ENCODE measurements around the gene SSH3.

The SSH3 gene

GRCh38 chr11:67306769-67307544 is 3.6 kb downstream of the SSH3 start:
- no peak overlapping the region for H2BK120ac ChIP-seq (ENCODE audit: low read depth, low read length)
- WGBS (ENCODE audit: extremely low coverage, insufficient coverage, low lambda C conversion rate), result no CpG with 5 or more reads among the region's 19 CpGs
- no peaks in the 10 kb centered on the region for H3K79me1 ChIP-seq (ENCODE audit: low read length)
- no peak overlapping the region for H2BK5ac ChIP-seq (ENCODE audit: low read length)
- H3K4ac ChIP-seq (ENCODE audit: low read depth, low read length), result no peak overlapping the region
- no peak overlapping the region for H3K23ac ChIP-seq (ENCODE audit: low read length)
- no peak overlapping the region for H4K5ac ChIP-seq (ENCODE audit: low read length)
- H3K4me3 ChIP-seq (ENCODE audit: low read length), result no peak overlapping the region
- DNase-seq, result no peak
- no peak overlapping the region for H3K4me2 ChIP-seq (ENCODE audit: low read length)
- H3K9ac ChIP-seq (ENCODE audit: low read length), result no peak overlapping the region
- H3K79me2 ChIP-seq (ENCODE audit: control insufficient read depth, insufficient read depth, low read length), result no peaks in the 10 kb centered on the region
- peaks cover 7% of the 10 kb centered on the region for H3K4me1 ChIP-seq (ENCODE audit: control insufficient read depth, low read depth, low read length)
- no peak overlapping the region for H2AK5ac ChIP-seq (ENCODE audit: low read length)
- H3K56ac ChIP-seq (ENCODE audit: low read length), result no peak overlapping the region
- no peaks in the 10 kb centered on the region for H3K27me3 ChIP-seq (ENCODE audit: insufficient read depth, low read length, poor library complexity)
- no peak overlapping the region for H2BK15ac ChIP-seq (replicated peaks; ENCODE audit: low read depth)
- H3K18ac ChIP-seq (ENCODE audit: low read length), result no peak overlapping the region
- H3K36me3 ChIP-seq (ENCODE audit: control insufficient read depth, insufficient read depth, low read length), result no peaks in the 10 kb centered on the region
- no peak overlapping the region for H3K27ac ChIP-seq (ENCODE audit: low read depth, low read length)
- H4K8ac ChIP-seq (ENCODE audit: low read depth, low read length), result no peak overlapping the region

DNA sequence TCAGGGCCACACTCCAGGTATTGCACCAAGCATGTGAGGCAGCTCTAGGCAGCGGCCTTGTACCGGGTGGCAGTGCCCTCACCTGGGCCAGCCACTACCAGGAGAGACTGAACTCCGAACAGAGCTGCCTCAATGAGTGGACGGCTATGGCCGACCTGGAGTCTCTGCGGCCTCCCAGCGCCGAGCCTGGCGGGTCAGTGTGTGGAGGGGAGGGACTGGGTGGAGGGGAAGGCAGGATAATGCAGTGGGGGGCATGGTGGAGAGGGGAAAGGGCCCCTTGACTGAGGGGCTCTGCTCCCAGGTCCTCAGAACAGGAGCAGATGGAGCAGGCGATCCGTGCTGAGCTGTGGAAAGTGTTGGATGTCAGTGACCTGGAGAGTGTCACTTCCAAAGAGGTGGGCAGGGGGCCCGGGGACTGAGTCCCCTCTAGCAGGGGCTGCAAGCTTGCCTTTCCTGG is 4.2 kb downstream of the SSH3 start:
- no peak overlapping the region for H3K18ac ChIP-seq (ENCODE audit: low read length)
- H3K9ac ChIP-seq (ENCODE audit: low read length), result no peak overlapping the region
- no peak overlapping the region for H3K4ac ChIP-seq (ENCODE audit: low read depth, low read length)
- no peak overlapping the region for H2AK5ac ChIP-seq (ENCODE audit: low read length)
- no peaks in the 10 kb centered on the region for H3K27me3 ChIP-seq (ENCODE audit: insufficient read depth, low read length, poor library complexity)
- no peak overlapping the region for H3K4me3 ChIP-seq (ENCODE audit: low read length)
- H3K36me3 ChIP-seq (ENCODE audit: control insufficient read depth, insufficient read depth, low read length), result no peaks in the 10 kb centered on the region
- no peak overlapping the region for H3K4me2 ChIP-seq (ENCODE audit: low read length)
- no peak overlapping the region for H2BK5ac ChIP-seq (ENCODE audit: low read length)
- no peak overlapping the region for H3K56ac ChIP-seq (ENCODE audit: low read length)
- H4K8ac ChIP-seq (ENCODE audit: low read depth, low read length), result no peak overlapping the region
- DNase-seq, result no peak
- WGBS (ENCODE audit: extremely low coverage, insufficient coverage, low lambda C conversion rate), result no CpG with 5 or more reads among the region's 12 CpGs
- no peaks in the 10 kb centered on the region for H3K79me1 ChIP-seq (ENCODE audit: low read length)
- H2BK15ac ChIP-seq (replicated peaks; ENCODE audit: low read depth), result no peak overlapping the region
- H4K5ac ChIP-seq (ENCODE audit: low read length), result no peak overlapping the region
- H2BK120ac ChIP-seq (ENCODE audit: low read depth, low read length), result no peak overlapping the region
- H3K79me2 ChIP-seq (ENCODE audit: control insufficient read depth, insufficient read depth, low read length), result no peaks in the 10 kb centered on the region
- H3K27ac ChIP-seq (ENCODE audit: low read depth, low read length), result no peak overlapping the region
- H3K4me1 ChIP-seq (ENCODE audit: control insufficient read depth, low read depth, low read length), result peaks cover 6% of the 10 kb centered on the region
- H3K23ac ChIP-seq (ENCODE audit: low read length), result no peak overlapping the region

DNA sequence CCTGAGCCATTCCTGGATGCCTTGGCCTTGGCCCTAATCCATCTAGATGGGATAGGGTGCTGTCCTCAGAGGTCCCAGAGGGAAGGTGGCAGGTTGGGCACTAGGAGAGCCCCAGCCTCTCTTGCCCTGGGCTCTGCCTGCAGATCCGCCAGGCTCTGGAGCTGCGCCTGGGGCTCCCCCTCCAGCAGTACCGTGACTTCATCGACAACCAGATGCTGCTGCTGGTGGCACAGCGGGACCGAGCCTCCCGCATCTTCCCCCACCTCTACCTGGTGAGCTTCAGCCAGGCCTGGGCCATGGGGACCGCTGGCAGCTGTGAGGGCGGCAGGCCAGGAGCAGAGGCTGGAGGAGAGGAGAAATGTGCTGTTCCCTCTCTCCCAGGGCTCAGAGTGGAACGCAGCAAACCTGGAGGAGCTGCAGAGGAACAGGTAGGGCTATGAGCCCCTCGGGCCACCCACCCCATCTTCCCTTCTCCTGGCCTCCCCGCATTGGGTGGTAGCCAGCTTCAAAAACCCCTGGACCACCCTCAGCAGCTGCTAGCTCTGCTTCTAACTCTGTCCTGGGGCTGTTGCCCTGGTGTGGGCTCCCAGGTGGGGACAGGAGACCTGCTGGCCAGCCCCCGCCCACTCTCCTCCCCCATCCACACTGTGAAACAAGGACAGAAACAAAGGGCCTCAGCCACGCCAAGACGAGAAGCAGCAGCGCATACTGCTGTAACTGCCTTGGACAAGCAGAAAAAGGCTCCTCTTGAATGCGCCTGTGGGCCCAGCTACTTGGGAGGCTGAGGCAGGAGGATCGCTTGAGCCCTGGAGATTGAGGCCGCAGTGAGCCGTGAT is 4.9 kb downstream of the SSH3 start:
- H3K4ac ChIP-seq (ENCODE audit: low read depth, low read length), result no peak overlapping the region
- H3K79me2 ChIP-seq (ENCODE audit: control insufficient read depth, insufficient read depth, low read length), result no peaks in the 10 kb centered on the region
- no peak overlapping the region for H3K4me3 ChIP-seq (ENCODE audit: low read length)
- no peak for DNase-seq
- H3K9ac ChIP-seq (ENCODE audit: low read length), result no peak overlapping the region
- H4K8ac ChIP-seq (ENCODE audit: low read depth, low read length), result no peak overlapping the region
- H2AK5ac ChIP-seq (ENCODE audit: low read length), result no peak overlapping the region
- no peak overlapping the region for H2BK5ac ChIP-seq (ENCODE audit: low read length)
- H3K79me1 ChIP-seq (ENCODE audit: low read length), result no peaks in the 10 kb centered on the region
- no peak overlapping the region for H2BK15ac ChIP-seq (replicated peaks; ENCODE audit: low read depth)
- H3K27ac ChIP-seq (ENCODE audit: low read depth, low read length), result no peak overlapping the region
- no peaks in the 10 kb centered on the region for H3K27me3 ChIP-seq (ENCODE audit: insufficient read depth, low read length, poor library complexity)
- H3K4me2 ChIP-seq (ENCODE audit: low read length), result no peak overlapping the region
- H3K23ac ChIP-seq (ENCODE audit: low read length), result no peak overlapping the region
- no CpG with 5 or more reads among the region's 20 CpGs for WGBS (ENCODE audit: extremely low coverage, insufficient coverage, low lambda C conversion rate)
- H3K18ac ChIP-seq (ENCODE audit: low read length), result no peak overlapping the region
- no peak overlapping the region for H4K5ac ChIP-seq (ENCODE audit: low read length)
- H2BK120ac ChIP-seq (ENCODE audit: low read depth, low read length), result no peak overlapping the region
- no peaks in the 10 kb centered on the region for H3K36me3 ChIP-seq (ENCODE audit: control insufficient read depth, insufficient read depth, low read length)
- peaks cover 6% of the 10 kb centered on the region for H3K4me1 ChIP-seq (ENCODE audit: control insufficient read depth, low read depth, low read length)
- H3K56ac ChIP-seq (ENCODE audit: low read length), result no peak overlapping the region

- WGBS (ENCODE audit: extremely low coverage, insufficient coverage, low lambda C conversion rate), result no CpG with 5 or more reads among the region's 11 CpGs
- no peak overlapping the region for H3K18ac ChIP-seq (ENCODE audit: low read length)
- H2BK5ac ChIP-seq (ENCODE audit: low read length), result no peak overlapping the region
- DNase-seq, result no peak
- H3K23ac ChIP-seq (ENCODE audit: low read length), result no peak overlapping the region
- H2BK15ac ChIP-seq (replicated peaks; ENCODE audit: low read depth), result no peak overlapping the region
- H3K4me1 ChIP-seq (ENCODE audit: control insufficient read depth, low read depth, low read length), result peaks cover 4% of the 10 kb centered on the region
- no peak overlapping the region for H2AK5ac ChIP-seq (ENCODE audit: low read length)
- H3K9ac ChIP-seq (ENCODE audit: low read length), result no peak overlapping the region
- no peak overlapping the region for H4K5ac ChIP-seq (ENCODE audit: low read length)
- H3K79me1 ChIP-seq (ENCODE audit: low read length), result no peaks in the 10 kb centered on the region
- H3K27me3 ChIP-seq (ENCODE audit: insufficient read depth, low read length, poor library complexity), result no peaks in the 10 kb centered on the region
- no peak overlapping the region for H4K8ac ChIP-seq (ENCODE audit: low read depth, low read length)
- no peak overlapping the region for H3K27ac ChIP-seq (ENCODE audit: low read depth, low read length)
- H3K56ac ChIP-seq (ENCODE audit: low read length), result no peak overlapping the region
- H3K36me3 ChIP-seq (ENCODE audit: control insufficient read depth, insufficient read depth, low read length), result no peaks in the 10 kb centered on the region
- H3K4ac ChIP-seq (ENCODE audit: low read depth, low read length), result no peak overlapping the region
- H3K79me2 ChIP-seq (ENCODE audit: control insufficient read depth, insufficient read depth, low read length), result no peaks in the 10 kb centered on the region
- no peak overlapping the region for H3K4me3 ChIP-seq (ENCODE audit: low read length)
- no peak overlapping the region for H3K4me2 ChIP-seq (ENCODE audit: low read length)
- no peak overlapping the region for H2BK120ac ChIP-seq (ENCODE audit: low read depth, low read length)
These were observed 5.8 kb downstream of the SSH3 start for GRCh38 chr11:67309166-67309565.

DNA sequence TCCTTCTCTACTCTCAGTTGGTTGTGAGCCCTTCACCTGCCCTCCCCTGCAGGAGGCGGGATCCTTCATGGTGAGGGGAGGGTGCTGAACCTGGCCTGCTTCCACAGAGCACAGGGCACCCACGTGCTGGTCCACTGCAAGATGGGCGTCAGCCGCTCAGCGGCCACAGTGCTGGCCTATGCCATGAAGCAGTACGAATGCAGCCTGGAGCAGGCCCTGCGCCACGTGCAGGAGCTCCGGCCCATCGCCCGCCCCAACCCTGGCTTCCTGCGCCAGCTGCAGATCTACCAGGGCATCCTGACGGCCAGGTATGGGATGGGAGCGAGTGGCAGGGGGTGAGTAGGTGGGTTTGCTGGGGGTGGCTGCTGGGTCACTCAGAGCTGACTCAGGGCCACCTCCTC is 6.3 kb downstream of the SSH3 start:
- Histone ChIP-seq H3K27me3 (ENCODE audit: insufficient read depth, low read length, poor library complexity) (no peaks in the 10 kb centered on the region), H3K36me3 (ENCODE audit: control insufficient read depth, insufficient read depth, low read length) (no peaks in the 10 kb centered on the region), H2BK15ac (replicated peaks; ENCODE audit: low read depth) (no peak overlapping the region), H4K8ac (ENCODE audit: low read depth, low read length) (no peak overlapping the region), H2BK120ac (ENCODE audit: low read depth, low read length) (no peak overlapping the region), H3K79me2 (ENCODE audit: control insufficient read depth, insufficient read depth, low read length) (no peaks in the 10 kb centered on the region), H3K23ac (ENCODE audit: low read length) (no peak overlapping the region), H2BK5ac (ENCODE audit: low read length) (no peak overlapping the region), H3K79me1 (ENCODE audit: low read length) (no peaks in the 10 kb centered on the region), H3K9ac (ENCODE audit: low read length) (no peak overlapping the region), H3K18ac (ENCODE audit: low read length) (no peak overlapping the region), H4K5ac (ENCODE audit: low read length) (no peak overlapping the region), H3K56ac (ENCODE audit: low read length) (no peak overlapping the region), H3K4me1 (ENCODE audit: control insufficient read depth, low read depth, low read length) (peaks cover under 1% of the 10 kb centered on the region), H3K4me3 (ENCODE audit: low read length) (no peak overlapping the region), H3K4me2 (ENCODE audit: low read length) (no peak overlapping the region), H3K4ac (ENCODE audit: low read depth, low read length) (no peak overlapping the region), H2AK5ac (ENCODE audit: low read length) (no peak overlapping the region), H3K27ac (ENCODE audit: low read depth, low read length) (no peak overlapping the region)
- no peak for DNase-seq
- WGBS (ENCODE audit: extremely low coverage, insufficient coverage, low lambda C conversion rate), result no CpG with 5 or more reads among the region's 14 CpGs

Measured in mesendoderm (in vitro differentiated cells).